Measurements from ENCODE around the gene DCTN3.

GRCh38 chr9:34663303-34663605, 43.0 kb upstream of the DCTN3 start:
- no peak for TF ChIP-seq POLR2A (IDR thresholded peaks at IDR 0.05; ENCODE audit: low read length)
- no peak for TF ChIP-seq GATA1 (IDR thresholded peaks at IDR 0.05; ENCODE audit: low read depth, low read length)

All from erythroblast (primary cell).